Dendritic cell treated with granulocyte-macrophage colony-stimulating factor and Interleukin-4, amounts not matched to agents 40 ng/mL and 50 ng/mL, for 4 days (primary cell): Measurements from ENCODE around the gene FKRP.

Experiments used
- H3K27ac Mint-ChIP-seq: one replicate; pipeline ENCODE4 v1.8.0; 2022; ENCODE audit warnings: mild to moderate bottlenecking, mixed read lengths
- H3K27me3 Mint-ChIP-seq: one replicate; pipeline ENCODE4 v1.8.0; 2022; ENCODE audit warnings: mild to moderate bottlenecking, mixed read lengths
- H3K36me3 Mint-ChIP-seq: one replicate; pipeline ENCODE4 v1.8.0; 2022; ENCODE audit warnings: low read depth, mixed read lengths
- H3K4me1 Mint-ChIP-seq: one replicate; pipeline ENCODE4 v1.8.0; 2022; ENCODE audit warnings: low read depth, mixed read lengths
- H3K4me3 Mint-ChIP-seq: one replicate; pipeline ENCODE4 v1.8.0; 2022; ENCODE audit warnings: mild to moderate bottlenecking, moderate library complexity, mixed read lengths
- H3K9me3 Mint-ChIP-seq: one replicate; pipeline ENCODE4 v1.8.0; 2022; ENCODE audit warnings: mixed read lengths
- intact Hi-C: fragments of 100-400 bp; cut with micrococcal nuclease; formaldehyde crosslinking; loops from one replicate; pipeline ENCODE4 v1.15.0; 2022

Gene FKRP

DNA sequence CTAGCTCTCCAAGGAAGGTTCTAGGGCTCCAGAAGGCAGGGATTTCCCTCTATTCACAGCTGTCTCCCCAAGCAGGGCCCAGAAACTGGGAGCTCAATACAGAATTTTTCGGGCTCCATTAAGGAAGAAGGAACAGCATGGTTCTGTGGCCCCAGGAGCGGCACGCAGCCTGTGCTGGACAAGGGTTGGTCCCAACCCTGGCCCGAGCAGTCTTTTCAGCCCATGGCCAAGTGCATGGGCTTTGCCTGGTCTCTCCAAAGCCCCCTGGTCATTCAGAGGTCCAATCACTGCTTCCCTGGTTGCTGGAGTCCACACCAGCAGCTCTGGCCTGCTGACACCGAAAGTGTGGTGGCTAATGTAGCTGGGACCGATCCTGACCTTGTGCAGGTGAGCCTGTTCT lies 22.4 kb upstream of the FKRP start:
- H3K4me3 Mint-ChIP-seq = no peak overlapping the region
- peaks cover 62% of the 10 kb centered on the region for H3K4me1 Mint-ChIP-seq
- no peaks in the 10 kb centered on the region for H3K27me3 Mint-ChIP-seq
- H3K27ac Mint-ChIP-seq = no peak overlapping the region
- intact Hi-C loops = no loop called here
- H3K36me3 Mint-ChIP-seq = peaks cover 99% of the 10 kb centered on the region
- no peaks in the 10 kb centered on the region for H3K9me3 Mint-ChIP-seq

DNA sequence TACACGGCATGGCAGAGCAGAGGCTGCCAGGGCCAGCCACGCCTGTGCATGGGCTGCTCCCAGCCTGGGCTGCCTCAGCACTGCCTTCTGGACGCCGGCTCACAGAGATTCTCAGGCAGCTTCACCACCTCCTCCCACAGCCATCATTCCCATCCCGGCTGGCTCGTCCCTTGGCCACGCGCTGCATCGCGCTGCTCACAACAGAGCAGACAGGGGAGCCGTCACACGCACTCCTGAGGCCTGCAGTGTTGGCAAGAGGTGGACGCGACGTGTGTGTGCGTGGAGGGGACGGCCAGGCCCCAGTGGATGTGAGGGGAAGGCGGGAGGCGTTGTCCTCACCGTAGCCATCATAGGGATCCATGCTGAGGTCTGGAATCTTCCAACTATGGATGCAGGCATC lies 21.4 kb upstream of the FKRP start:
- Mint-ChIP-seq H3K27ac (no peak overlapping the region), H3K9me3 (no peaks in the 10 kb centered on the region), H3K36me3 (peaks cover 100% of the 10 kb centered on the region), H3K27me3 (no peaks in the 10 kb centered on the region), H3K4me3 (no peak overlapping the region), H3K4me1 (peaks cover 62% of the 10 kb centered on the region)
- intact Hi-C loops = no loop called here

GRCh38 chr19:46725036-46725820 lies 20.6 kb upstream of the FKRP start:
- Mint-ChIP-seq H3K9me3 (no peaks in the 10 kb centered on the region), H3K4me1 (peaks cover 62% of the 10 kb centered on the region), H3K27ac (no peak overlapping the region), H3K36me3 (peaks cover 100% of the 10 kb centered on the region), H3K27me3 (no peaks in the 10 kb centered on the region), H3K4me3 (no peak overlapping the region)
- intact Hi-C loops = no loop called here

DNA sequence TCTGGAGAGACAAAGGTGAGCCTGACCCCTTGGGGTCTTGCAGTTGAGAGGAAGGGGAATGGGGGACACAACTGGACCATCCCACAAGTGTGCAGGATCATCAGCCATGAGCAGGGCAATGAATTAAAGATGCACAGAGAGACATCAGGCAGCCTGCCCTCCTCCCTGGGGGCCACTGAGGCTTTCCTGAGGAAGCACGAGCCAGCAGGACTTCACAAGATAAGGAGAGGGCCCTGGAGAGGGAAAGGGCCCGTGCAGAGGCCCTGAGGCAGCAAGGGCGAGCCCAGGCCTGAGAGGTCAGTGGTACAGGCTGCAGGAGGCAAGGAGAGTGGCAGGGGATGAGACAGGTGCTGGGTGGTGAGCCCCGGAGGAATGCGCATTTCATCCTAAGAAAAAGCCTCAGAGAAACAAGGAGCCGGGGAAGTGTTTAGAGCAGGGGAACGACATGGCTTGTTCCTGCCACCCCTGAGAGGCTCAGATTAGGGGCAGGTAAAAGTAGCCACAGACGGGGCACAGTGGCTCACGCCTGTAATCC lies 19.9 kb upstream of the FKRP start:
- intact Hi-C loops = no loop called here
- no peaks in the 10 kb centered on the region for H3K9me3 Mint-ChIP-seq

GRCh38 chr19:46726551-46726950 lies 19.3 kb upstream of the FKRP start:
- no peaks in the 10 kb centered on the region for H3K27me3 Mint-ChIP-seq
- H3K36me3 Mint-ChIP-seq = peaks cover 100% of the 10 kb centered on the region
- intact Hi-C loops = no loop called here
- no peaks in the 10 kb centered on the region for H3K9me3 Mint-ChIP-seq
- peaks cover 63% of the 10 kb centered on the region for H3K4me1 Mint-ChIP-seq
- H3K4me3 Mint-ChIP-seq = no peak overlapping the region
- H3K27ac Mint-ChIP-seq = no peak overlapping the region

More for the DNA sequence above, 19.9 kb upstream of the FKRP start:
- Mint-ChIP-seq H3K27ac (no peak overlapping the region), H3K4me1 (peaks cover 63% of the 10 kb centered on the region), H3K27me3 (no peaks in the 10 kb centered on the region), H3K36me3 (peaks cover 100% of the 10 kb centered on the region), H3K4me3 (no peak overlapping the region)

GRCh38 chr19:46726971-46727501 lies 18.8 kb upstream of the FKRP start:
- Mint-ChIP-seq H3K4me3 (no peak overlapping the region), H3K36me3 (peaks cover 100% of the 10 kb centered on the region), H3K4me1 (peaks cover 66% of the 10 kb centered on the region), H3K9me3 (no peaks in the 10 kb centered on the region), H3K27me3 (no peaks in the 10 kb centered on the region), H3K27ac (no peak overlapping the region)
- intact Hi-C loops = no loop called here

DNA sequence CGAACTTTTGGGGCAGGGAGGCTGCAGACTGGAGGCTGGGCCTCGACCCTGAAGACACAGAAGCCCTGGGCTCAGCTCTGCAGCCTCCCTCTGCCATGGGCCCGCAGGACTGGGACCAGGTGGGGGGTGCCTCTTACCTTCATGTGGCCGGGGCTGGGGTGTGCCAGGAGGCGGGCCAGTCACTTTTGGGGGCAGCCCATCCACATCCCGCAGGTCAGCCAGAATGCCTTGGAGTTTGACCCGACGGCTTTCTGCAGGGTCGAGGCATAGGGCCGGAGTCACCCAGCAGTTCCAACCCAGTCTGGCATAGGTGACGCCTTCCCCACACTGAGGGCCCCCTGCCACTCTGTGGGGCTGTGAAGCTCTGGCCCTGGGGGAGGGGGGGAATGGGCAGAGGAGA lies 18.1 kb upstream of the FKRP start:
- Mint-ChIP-seq H3K9me3 (no peaks in the 10 kb centered on the region), H3K36me3 (peaks cover 100% of the 10 kb centered on the region), H3K4me1 (peaks cover 66% of the 10 kb centered on the region), H3K27ac (no peak overlapping the region), H3K4me3 (no peak overlapping the region), H3K27me3 (no peaks in the 10 kb centered on the region)
- intact Hi-C loops = loop anchor here (1.0 kb wide), 1 partner anchor 23 kb away; no protein-coding TSS in a partner anchor

GRCh38 chr19:46728208-46728607 lies 17.6 kb upstream of the FKRP start:
- H3K9me3 Mint-ChIP-seq = no peaks in the 10 kb centered on the region
- H3K27me3 Mint-ChIP-seq = no peaks in the 10 kb centered on the region
- H3K36me3 Mint-ChIP-seq = peaks cover 100% of the 10 kb centered on the region
- H3K4me3 Mint-ChIP-seq = no peak overlapping the region
- peaks cover 66% of the 10 kb centered on the region for H3K4me1 Mint-ChIP-seq
- H3K27ac Mint-ChIP-seq = no peak overlapping the region
- intact Hi-C loops = loop anchor here (1.0 kb wide), 1 partner anchor 24 kb away; no protein-coding TSS in a partner anchor

DNA sequence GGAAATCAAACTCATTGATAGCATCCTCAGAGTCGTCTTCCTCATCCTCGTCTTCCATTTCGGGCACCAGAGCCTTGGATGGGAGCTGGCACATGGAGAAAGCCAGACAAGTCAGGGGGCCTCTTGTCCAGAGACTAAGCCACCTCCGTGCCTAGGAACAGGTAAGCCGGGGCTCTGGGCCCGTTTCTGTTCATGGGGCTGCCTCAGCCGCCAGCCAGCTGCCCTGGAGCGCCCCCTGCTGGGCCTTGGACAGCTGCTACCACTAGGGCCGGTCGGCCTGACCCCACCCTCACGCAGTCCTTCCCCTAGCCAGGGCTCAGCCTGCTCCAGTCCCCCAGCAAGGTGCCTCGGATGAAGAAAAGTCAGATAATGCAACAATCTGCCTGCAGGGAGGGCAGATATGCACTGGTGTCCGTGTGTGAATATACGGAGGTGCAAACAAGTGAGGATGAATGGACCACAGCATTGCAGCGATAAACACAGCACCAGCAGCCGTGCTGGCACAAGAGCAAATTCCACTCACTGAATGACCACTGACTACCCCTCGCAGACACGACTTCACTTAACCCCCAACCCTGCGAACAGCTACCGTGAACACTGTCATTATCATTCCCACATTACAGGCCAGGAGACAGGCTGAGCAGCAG lies 17.0 kb upstream of the FKRP start:
- Mint-ChIP-seq H3K4me1 (peaks cover 66% of the 10 kb centered on the region), H3K36me3 (peaks cover 96% of the 10 kb centered on the region), H3K27ac (no peak overlapping the region), H3K27me3 (no peaks in the 10 kb centered on the region), H3K9me3 (no peaks in the 10 kb centered on the region), H3K4me3 (no peak overlapping the region)
- intact Hi-C loops = loop anchor here (1.0 kb wide), 1 partner anchor 25 kb away; no protein-coding TSS in a partner anchor

- Mint-ChIP-seq H3K36me3 (peaks cover 87% of the 10 kb centered on the region), H3K4me3 (no peak overlapping the region), H3K4me1 (peaks cover 69% of the 10 kb centered on the region), H3K27me3 (no peaks in the 10 kb centered on the region), H3K27ac (no peak overlapping the region), H3K9me3 (no peaks in the 10 kb centered on the region)
- intact Hi-C loops = no loop called here
Observed at GRCh38 chr19:46729696-46730095, 16.2 kb upstream of the FKRP start.

DNA sequence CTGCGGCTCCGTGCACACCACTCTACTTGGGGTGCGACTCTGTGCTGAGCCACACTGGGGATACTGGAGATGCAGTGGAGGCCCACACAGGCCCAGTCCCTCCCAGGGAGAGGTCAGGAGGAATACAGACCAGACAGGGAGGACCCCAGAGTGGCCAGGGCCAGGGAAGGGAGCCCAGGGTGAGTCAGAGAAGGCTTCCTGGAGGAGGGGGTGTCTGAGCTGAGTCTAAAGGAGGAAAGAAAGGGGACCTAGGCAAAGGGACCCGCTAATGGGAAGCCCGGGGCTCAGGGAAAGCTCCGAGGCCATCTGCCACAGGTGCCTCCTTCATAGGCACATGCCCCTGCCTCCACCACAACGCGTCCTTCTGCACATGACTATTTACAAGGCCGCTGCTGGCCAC lies 15.7 kb upstream of the FKRP start:
- Mint-ChIP-seq H3K36me3 (peaks cover 83% of the 10 kb centered on the region), H3K9me3 (no peaks in the 10 kb centered on the region), H3K27me3 (no peaks in the 10 kb centered on the region), H3K27ac (no peak overlapping the region), H3K4me1 (peaks cover 71% of the 10 kb centered on the region), H3K4me3 (no peak overlapping the region)
- intact Hi-C loops = no loop called here

DNA sequence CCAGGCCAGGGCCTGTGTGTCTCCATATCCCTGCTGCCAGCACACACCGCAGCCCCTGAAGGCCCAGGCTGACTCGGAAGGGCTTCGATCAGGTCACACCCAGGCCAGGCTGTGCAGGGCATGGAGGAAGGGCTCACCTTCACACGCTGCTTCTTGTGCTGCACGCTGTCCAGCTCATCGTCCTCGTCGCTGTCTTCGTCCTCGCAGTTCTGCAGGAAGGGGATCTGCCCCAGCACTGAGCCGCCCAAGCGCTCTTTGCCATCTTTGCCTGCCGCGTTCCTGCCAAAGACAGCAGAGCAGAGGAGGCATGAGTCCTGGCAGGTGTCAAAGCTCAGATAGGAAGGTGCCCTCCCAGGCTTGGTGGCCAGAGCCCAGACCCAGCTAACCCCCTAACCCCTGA lies 15.3 kb upstream of the FKRP start:
- peaks cover 83% of the 10 kb centered on the region for H3K36me3 Mint-ChIP-seq
- peaks cover 74% of the 10 kb centered on the region for H3K4me1 Mint-ChIP-seq

DNA sequence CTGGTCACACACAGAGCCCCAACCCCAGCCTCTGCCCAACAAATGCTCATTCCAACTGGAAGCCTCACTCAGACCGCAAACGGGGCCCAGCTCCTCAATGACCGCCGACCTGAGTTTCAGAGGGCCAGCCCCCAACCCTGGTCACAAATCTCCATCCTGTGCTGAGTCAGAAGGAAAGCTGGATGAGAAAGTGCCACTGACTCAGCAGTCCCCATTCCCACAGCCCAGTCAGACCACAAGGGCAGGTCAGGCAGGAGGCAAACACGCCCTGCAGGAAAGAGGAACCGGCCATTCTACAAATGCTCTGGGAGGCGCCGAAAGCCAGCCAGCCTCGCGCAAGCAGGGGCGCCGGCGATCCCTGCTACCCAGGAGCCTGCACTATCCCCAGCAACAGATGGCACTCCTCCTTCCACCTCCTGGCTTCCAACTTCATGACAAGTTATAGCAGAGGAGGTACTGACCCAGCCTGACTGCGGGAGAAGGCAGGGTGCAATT lies 14.8 kb upstream of the FKRP start:
- Mint-ChIP-seq H3K4me3 (peak overlapping the region; percentile 65), H3K9me3 (no peaks in the 10 kb centered on the region), H3K27me3 (no peaks in the 10 kb centered on the region), H3K4me1 (peaks cover 74% of the 10 kb centered on the region), H3K36me3 (peaks cover 83% of the 10 kb centered on the region), H3K27ac (peak overlapping the region; percentile 91)
- intact Hi-C loops = no loop called here

More for the DNA sequence above, 15.3 kb upstream of the FKRP start:
- intact Hi-C loops = no loop called here
- Mint-ChIP-seq H3K4me3 (peak overlapping the region; percentile 65), H3K27me3 (no peaks in the 10 kb centered on the region), H3K9me3 (no peaks in the 10 kb centered on the region), H3K27ac (peak overlapping the region; percentile 91)

- intact Hi-C loops = no loop called here
- Mint-ChIP-seq H3K27ac (peak overlapping the region; percentile 91), H3K36me3 (peaks cover 82% of the 10 kb centered on the region)
Observed at GRCh38 chr19:46731584-46731983, 14.3 kb upstream of the FKRP start.

More at GRCh38 chr19:46731584-46731983, 14.3 kb upstream of the FKRP start:
- Mint-ChIP-seq H3K9me3 (no peaks in the 10 kb centered on the region), H3K27me3 (no peaks in the 10 kb centered on the region), H3K4me3 (peak overlapping the region; percentile 65), H3K4me1 (peaks cover 76% of the 10 kb centered on the region)
